GM23248 (cell line): ENCODE measurements around the gene NINJ1.

ENCODE experiments used
- EZH2 ChIP-seq: fragments of 200-600 bp; sonication (generic); IDR thresholded peaks from 2 replicates; pipeline ENCODE4 v1.6.1; 2018; ENCODE audit warnings: antibody characterized with exemption, mild to moderate bottlenecking; ENCODE audit not compliant: insufficient read depth, poor library complexity, severe bottlenecking
- EZH2phosphoT487 ChIP-seq: fragments of 200-600 bp; sonication (generic); IDR thresholded peaks from 2 replicates; pipeline ENCODE4 v1.6.1; 2018; ENCODE audit warnings: antibody characterized with exemption, moderate library complexity, mild to moderate bottlenecking, low read depth; ENCODE audit not compliant: insufficient read depth

DNA sequence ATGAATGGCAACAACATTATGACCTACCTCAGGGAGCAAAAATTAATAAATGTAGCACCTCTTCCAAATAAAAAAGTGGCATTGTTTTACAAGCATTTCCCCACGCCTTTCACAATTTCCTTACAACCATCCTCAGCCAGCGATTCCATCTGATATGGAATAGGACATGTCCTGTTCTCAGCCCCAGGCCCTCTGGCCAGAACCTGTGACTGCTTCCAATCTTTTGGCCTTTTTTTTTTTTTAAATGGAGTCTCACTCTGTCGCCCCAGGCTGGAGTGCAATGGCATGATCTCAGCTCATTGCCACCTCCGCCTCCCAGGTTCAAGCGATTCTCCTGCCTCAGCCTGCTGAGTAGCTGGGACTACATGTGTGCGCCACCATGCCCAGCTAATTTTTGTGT lies 33.1 kb upstream of the NINJ1 start:
- TF ChIP-seq EZH2phosphoT487 (no peak), EZH2 (no peak)
